Measurements from ENCODE around the gene MRPL10. TPM values are rescaled to one million over a fixed set of nuclear protein-coding genes. Genes with fewer than 3 reads are reported as not detected.

MRPL10 gene
- total and polyA plus RNA-seq, 2 of the 8 experiments (the other 6 are each of a cell fraction or from before 2014, with no cell fraction given): 85.3 to 214 TPM

GRCh38 chr17:47819475-47819874 is 11.9 kb downstream of the MRPL10 start:
- Histone ChIP-seq H3K4me2 (ENCODE audit: insufficient read depth in 1 of 2, low read depth in 2 of 2, low read length in 2 of 2) (no peak overlapping the region), H3K4ac (replicated peaks; ENCODE audit: insufficient read length, low read depth, low read length) (no peak overlapping the region), H2AFZ (ENCODE audit: low read length) (no peak overlapping the region), H3K4me3 (ENCODE audit: extremely low read depth in 1 of 4, insufficient read depth in 2 of 4, low read depth in 3 of 4, low read length in 4 of 4) (no peak overlapping the region), H3K4me1 (replicated peaks in 1 of 4; ENCODE audit: control insufficient read depth in 3 of 4, insufficient read depth in 4 of 4, low read length in 3 of 4) (peaks cover 0 to 12% (median 7%) of the 10 kb centered on the region in 4 experiments; a peak in 6 of 7 replicates), H2BK5ac (ENCODE audit: low read depth, low read length) (no peak overlapping the region), H3K18ac (ENCODE audit: extremely low read depth, low read length) (no peak overlapping the region), H4K91ac (replicated peaks; ENCODE audit: insufficient read length, low read length) (no peak overlapping the region), H4K8ac (ENCODE audit: extremely low read depth, insufficient read depth, low read length) (peak overlapping the region; percentile 31; the same call in 1 of the 2 replicates), H3K9ac (replicated peaks in 1 of 4; ENCODE audit: extremely low read depth in 1 of 4, low read depth in 3 of 4, low read length in 3 of 4) (no peak overlapping the region), H3K79me2 (ENCODE audit: control insufficient read depth in 1 of 2, insufficient read depth in 2 of 2, low read length in 2 of 2) (no peaks in the 10 kb centered on the region), H2BK15ac (ENCODE audit: low read length) (no peak overlapping the region), H2BK20ac (ENCODE audit: low read length) (no peak overlapping the region), H3K27ac (ENCODE audit: low read depth, low read length) (no peak overlapping the region), H2BK120ac (replicated peaks; ENCODE audit: low read depth, low read length) (no peak overlapping the region), H3K27me3 (replicated peaks in 1 of 4; ENCODE audit: control insufficient read depth in 3 of 4, extremely low read depth in 1 of 4, insufficient read depth in 3 of 4, low read length in 3 of 4) (no peaks in the 10 kb centered on the region), H4K20me1 (replicated peaks in 1 of 2; ENCODE audit: control insufficient read depth in 1 of 2, insufficient read depth in 2 of 2, low read length in 2 of 2) (peaks cover 0 to 1% of the 10 kb centered on the region in 2 experiments), H4K5ac (ENCODE audit: insufficient read length, low read depth, low read length) (no peak overlapping the region), H3K9me3 (ENCODE audit: insufficient read depth in 2 of 2, low read depth in 1 of 2, low read length in 1 of 2) (no peaks in the 10 kb centered on the region), H2AK5ac (ENCODE audit: low read depth, low read length) (no peak overlapping the region), H3K14ac (ENCODE audit: insufficient read length) (no peak overlapping the region), H3K23ac (ENCODE audit: insufficient read length) (no peak overlapping the region), H3K56ac (replicated peaks; ENCODE audit: insufficient read length, low read depth, low read length) (no peak overlapping the region), H3K36me3 (ENCODE audit: control insufficient read depth in 2 of 4, insufficient read depth in 4 of 4, low read length in 3 of 4) (peaks cover 0 to 10% (median 8%) of the 10 kb centered on the region in 4 experiments; a peak in 4 of 8 replicates), H3K23me2 (ENCODE audit: low read depth, low read length) (peaks cover 8% of the 10 kb centered on the region; the same call in 1 of the 2 replicates), H2BK12ac (ENCODE audit: low read depth, low read length) (no peak overlapping the region), H3K79me1 (ENCODE audit: low read depth, low read length) (no peaks in the 10 kb centered on the region; the same call in 1 of the 2 replicates)
- CTCF ChIA-PET (ENCODE audit: partially characterized antibody): interaction anchor here (0.9 to 2.5 kb wide), 2 partner anchors 9 to 22 kb away, joined by 3 to 6 read pairs; partner anchors contain the start of gene SCRN2
- POLR2A ChIA-PET (ENCODE audit: partially characterized antibody): no interaction called here
- DNase-seq (ENCODE audit: low read depth in 1 of 2, low spot score in 2 of 2) (no peak), FAIRE-seq (no peak)
- TF ChIP-seq POLR2AphosphoS5 (IDR thresholded peaks at IDR 0.05; ENCODE audit: low read depth, low read length): no peak
- TF ChIP-seq EZH2 (IDR thresholded peaks at IDR 0.05; ENCODE audit: low read depth, low read length, severe bottlenecking): no peak
- TF ChIP-seq CTBP2 (IDR thresholded peaks at IDR 0.05; ENCODE audit: borderline replicate concordance, insufficient read depth, insufficient read length, low read length): no peak
- no peak for TF ChIP-seq ATF2 (IDR thresholded peaks at IDR 0.05; ENCODE audit: low read length)
- TF ChIP-seq KDM5A (IDR thresholded peaks at IDR 0.05; ENCODE audit: low read length): no peak
- no peak for TF ChIP-seq RNF2 (IDR thresholded peaks at IDR 0.05; ENCODE audit: borderline replicate concordance, low read depth, low read length, missing control alignments, poor library complexity, severe bottlenecking)
- TF ChIP-seq SAP30 (IDR thresholded peaks at IDR 0.05; ENCODE audit: insufficient read depth, insufficient replicate concordance, low read length): no peak
- TF ChIP-seq BACH1 (IDR thresholded peaks at IDR 0.05; ENCODE audit: low read length): no peak
- WGBS, 2 experiments (ENCODE audit: extremely low coverage in 1 of 2, insufficient coverage in 1 of 2, insufficient read length in 1 of 2, insufficient replicate concordance in 2 of 2, low coverage in 1 of 2, low lambda C conversion rate in 2 of 2, missing lambda C conversion rate in 1 of 2): 75% methylated on average over 9 of the region's 10 CpGs; no CpG with 5 or more reads in 1 of the 2 experiments

Measured in H1 (cell line).